Measurements from ENCODE around the gene C12orf43.
A peak's percentile ranks its signal among the peaks of the same experiment; 100 is the strongest.

The C12orf43 gene

DNA sequence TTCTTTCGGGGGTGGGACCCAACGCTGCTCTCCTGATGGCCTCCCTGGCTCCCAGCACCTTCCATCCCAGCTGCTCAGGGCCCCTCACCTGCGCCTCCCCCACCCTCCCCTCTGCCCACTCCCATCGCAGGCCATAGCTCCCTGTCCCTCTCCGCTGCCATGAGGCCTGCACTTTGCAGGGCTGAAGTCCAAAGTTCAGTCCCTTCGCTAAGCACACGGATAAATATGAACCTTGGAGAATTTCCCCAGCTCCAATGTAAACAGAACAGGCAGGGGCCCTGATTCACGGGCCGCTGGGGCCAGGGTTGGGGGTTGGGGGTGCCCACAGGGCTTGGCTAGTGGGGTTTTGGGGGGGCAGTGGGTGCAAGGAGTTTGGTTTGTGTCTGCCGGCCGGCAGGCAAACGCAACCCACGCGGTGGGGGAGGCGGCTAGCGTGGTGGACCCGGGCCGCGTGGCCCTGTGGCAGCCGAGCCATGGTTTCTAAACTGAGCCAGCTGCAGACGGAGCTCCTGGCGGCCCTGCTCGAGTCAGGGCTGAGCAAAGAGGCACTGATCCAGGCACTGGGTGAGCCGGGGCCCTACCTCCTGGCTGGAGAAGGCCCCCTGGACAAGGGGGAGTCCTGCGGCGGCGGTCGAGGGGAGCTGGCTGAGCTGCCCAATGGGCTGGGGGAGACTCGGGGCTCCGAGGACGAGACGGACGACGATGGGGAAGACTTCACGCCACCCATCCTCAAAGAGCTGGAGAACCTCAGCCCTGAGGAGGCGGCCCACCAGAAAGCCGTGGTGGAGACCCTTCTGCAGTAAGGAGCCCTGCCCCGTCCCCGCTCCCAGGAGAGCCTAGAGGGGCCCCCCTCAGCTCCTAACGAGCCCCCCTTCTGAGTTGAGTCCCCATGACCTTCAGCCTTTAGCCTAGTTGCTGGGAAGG is 37.7 kb downstream of the C12orf43 start, which contains the start of gene HNF1A:
Gene HNF1A, plus strand, starts transcription at position 248 of the 924 bp plus-strand sequence. Its CDS starts 226 bp downstream, at position 474.
- no peak for DNase-seq (ENCODE audit: low spot score)

DNA sequence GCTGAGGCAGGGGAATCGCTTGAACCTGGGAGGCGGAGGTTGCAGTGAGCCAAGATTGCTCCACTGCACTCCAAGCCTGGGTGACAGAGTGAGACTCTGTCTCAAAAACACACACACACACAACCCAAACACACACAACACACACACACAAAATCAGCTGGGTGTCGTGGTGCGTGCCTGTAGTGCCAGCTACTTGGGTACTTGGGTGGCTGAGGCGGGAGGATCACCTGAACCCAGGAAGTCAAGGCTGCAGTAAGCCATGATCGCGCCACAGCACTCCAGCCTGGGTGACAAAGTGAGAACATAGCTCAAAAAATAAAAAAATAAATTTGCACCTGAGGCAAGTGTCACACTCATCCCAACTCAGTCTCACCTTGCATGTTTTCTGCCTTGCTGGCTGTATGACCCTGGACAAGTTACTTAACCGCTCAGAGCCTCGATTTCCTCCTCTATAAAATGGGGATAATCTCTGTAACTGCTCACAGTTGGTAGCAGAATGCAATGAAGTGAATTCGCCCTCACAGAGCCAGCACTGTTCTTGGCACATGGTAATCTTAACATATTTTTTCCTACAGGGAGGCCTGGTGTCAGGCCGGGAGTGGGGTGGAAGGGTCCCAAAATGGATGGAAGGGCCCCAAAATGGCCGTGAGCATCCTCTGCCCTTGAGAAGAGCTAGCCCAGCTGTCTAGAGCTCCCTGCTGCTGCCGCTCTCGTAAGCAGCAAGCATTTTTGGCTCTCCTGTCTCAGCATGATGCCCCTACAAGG is 38.6 kb downstream of the C12orf43 start:
- DNase-seq (ENCODE audit: low spot score) = no peak

GRCh38 chr12:120972870-120973543 is 43.3 kb downstream of the C12orf43 start:
- no peak for DNase-seq (ENCODE audit: low spot score)

- peak; percentile 50 for DNase-seq (ENCODE audit: low spot score)
These were observed 44.7 kb downstream of the C12orf43 start for GRCh38 chr12:120971299-120972180.

DNA sequence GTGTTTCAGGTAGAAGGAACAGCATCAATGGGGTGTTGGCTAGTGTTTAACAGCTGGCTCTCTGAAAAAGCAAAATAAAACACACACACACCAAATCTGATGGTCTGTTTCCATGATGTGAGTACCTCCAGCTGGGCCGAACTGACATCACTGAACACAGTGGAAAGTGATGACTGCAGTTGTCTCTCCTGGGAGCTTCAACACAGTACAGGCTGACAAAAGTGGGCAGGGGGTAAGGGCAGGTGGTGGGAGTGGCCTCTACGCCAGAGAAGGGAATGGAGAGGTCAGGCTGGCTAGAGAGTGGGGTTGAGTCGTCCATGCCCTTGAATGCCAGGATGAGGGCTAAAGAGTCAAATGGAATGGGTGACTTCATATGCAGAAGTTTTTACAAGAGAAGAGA is 46.0 kb downstream of the C12orf43 start:
- no peak for DNase-seq (ENCODE audit: low spot score)

GRCh38 chr12:120965534-120966091 is 50.7 kb downstream of the C12orf43 start:
- no peak for DNase-seq (ENCODE audit: low spot score)

DNA sequence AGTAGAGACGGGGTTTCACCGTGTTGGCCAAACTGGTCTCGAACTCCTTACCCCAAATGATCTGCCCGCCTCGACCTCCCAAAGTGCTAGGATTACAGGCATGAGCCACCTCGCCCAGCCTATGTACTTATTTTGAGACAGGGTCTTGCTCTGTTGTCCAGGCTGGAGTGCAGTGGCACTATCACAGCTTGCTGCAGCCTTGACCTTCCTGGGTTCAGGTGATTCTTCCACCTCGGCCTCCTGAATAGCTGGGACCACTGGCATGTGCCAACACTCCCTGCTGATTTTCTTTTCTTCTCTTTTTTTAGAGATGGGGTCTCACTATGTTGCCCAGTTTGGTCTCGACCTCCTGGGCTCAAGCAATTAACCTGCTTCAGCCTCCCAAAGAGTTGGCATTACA is 52.0 kb downstream of the C12orf43 start:
- no peak for DNase-seq (ENCODE audit: low spot score)

DNA sequence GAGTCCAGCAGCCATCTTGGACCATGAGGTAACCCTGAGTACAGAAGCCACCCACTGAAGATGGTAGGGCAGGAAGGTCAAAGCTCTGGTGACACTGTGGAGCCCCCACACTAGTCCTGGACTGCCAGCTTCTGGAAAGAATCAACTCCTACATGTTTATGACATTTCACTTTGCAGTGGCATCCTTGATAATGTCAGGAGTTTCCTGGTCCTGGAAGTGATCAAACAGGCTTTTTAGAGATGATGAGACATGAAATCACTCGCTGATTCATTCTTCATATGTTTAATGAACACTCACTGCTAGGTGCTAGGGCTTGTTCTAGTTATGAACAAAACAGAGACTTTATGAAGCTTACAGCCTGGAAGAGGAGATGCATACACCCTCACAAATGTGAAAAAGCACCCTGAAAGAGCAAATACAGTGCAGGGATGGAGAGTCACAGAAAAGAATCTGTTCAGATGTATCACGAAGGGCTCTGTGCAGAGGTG is 53.7 kb downstream of the C12orf43 start:
- DNase-seq (ENCODE audit: low spot score) = no peak

DNA sequence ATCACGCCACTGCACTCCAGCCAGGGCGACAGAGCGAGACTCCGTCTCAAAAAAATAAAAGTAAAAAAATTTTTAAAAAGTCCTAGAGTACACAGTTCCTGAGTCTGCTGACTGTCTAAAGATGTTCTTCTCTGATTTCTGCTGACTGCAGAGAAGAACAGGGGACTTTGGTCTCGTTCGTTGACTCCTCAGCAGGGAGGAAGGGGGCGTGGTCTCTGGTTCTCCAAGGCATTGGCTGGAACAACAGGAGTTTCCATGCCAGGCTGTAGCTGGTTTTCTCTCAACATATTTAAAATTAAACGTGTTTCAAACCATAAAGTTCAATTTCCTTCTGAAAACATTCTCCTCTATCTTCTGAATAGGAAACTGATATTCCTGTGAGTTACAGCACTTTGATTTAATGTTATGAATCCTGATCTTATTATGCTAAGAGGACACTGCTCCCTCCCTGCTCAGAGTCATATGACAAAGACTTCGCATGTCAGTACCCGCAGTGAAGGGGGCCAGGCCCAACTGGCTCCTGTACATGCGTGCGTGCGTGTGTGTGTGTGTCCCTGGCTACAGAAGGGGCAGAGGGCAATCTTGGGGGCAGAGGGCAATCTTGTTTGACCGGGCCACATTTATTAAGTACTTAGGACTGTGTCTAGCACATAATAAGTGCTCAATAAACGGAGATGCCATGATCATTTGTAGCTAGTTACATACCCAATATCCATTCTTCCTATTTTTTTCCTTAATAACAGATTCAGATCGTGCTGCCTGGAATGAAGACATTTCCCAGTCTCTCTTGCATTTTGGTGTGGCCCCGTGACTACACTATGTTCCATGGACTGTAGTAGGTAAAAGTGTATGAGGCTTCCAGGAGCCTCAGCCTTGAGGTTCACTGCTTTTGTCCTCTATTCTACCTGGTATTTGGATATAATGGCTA is 54.4 kb downstream of the C12orf43 start:
- no peak for DNase-seq (ENCODE audit: low spot score)

- no peak for DNase-seq (ENCODE audit: low spot score)
These were observed 55.6 kb downstream of the C12orf43 start for GRCh38 chr12:120960657-120961056.

DNA sequence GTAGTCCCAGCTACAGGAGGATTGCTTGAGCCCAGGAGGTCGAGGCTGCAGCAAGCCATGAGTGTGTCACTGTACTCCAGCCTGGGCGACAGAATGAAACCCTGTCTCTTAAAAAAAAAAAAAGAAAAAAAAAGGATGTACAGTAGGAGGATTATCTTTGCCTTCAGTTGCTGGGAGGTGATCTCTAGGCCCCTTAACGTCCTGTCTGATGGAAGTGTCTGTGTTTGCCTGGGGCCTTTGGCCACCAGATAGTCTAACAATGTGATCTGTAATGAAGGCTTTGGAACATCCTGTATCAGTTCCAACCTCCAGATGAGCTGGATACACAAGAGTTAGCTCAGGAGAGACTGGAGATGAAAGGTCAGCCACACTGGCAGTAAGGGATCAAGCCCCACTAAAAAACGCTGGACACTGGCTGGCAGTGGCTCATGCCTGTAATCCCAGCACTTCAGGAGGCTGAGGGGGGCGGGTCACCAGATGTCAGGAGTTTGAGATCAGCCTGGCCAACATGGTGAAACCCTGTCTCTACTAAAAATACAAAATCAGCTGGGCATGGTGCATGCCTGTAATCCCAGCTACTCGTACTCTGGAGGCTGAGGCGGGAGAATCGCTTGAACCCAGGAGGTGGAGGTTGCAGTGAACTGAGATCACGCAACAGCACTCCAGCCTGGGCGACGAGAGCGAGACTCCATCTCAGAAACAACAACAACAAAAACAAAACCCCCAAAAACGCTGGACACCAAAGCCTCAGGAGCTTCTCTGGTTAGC is 57.0 kb downstream of the C12orf43 start:
- no peak for DNase-seq (ENCODE audit: low spot score)

DNA sequence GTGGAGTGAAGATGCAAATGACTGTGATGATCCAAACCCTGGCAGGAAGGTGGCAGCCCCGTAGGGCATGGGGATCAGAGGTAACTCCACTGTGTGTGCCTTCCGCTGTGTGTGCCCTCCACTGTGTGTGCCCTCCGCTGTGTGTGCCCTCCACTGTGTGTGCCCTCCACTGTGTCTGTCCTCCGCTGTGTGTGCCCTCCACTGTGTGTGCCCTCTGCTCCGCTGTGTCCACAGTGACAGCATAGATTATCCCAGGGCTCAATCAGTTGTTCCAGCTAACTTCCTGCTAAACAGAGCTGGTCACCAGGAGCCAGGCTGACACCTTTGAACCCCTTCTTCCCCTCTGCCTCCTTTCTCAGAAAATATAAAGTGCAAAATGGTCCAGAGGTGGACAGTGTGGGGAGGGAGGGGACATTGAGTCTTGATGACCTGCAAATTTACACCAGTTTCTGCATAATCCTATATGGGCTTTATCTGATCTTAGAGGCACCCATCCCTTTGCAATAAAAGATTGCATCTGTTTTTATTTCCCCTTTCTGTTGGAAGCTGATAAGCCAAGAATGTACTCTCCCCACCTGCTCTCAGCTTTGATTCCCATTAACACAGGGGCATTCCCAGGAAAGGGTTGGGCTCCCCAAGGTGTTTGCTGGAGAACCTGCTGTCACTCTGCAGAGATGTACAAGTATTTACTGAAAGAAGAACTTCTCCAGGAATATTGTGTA is 59.5 kb downstream of the C12orf43 start:
- no peak for DNase-seq (ENCODE audit: low spot score)

- no peak for DNase-seq (ENCODE audit: low spot score)
These were observed 61.1 kb downstream of the C12orf43 start for GRCh38 chr12:120955232-120955631.

DNA sequence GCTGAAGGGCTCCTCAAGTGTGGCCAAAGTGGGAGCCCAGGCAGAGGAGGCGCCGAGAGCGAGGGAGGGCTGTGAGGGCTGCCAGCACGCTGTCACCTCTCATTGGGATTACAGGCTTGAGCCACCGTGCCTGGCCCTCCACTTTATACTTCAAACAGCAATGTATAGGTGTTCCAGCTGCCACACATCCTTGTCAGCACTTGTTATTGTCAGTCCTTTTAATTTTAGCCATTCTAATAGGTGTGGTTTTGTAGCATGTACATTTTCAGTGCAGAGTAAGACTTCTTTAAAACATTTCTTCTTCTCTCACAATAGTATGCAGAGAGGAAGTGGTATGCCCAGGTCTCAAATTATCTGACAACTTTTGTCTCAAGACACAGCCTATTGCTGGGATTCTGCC is 65.5 kb downstream of the C12orf43 start:
- no peak for DNase-seq (ENCODE audit: low spot score)
